BE2C (cell line): ENCODE measurements around the gene TELO2. TPM values are rescaled to one million over a fixed set of nuclear protein-coding genes. Genes with fewer than 3 reads are reported as not detected.

Experiments
- DNase-seq: peaks from one replicate; pipeline ENCODE4 v3.0.0-alpha.2; 2020
- H3K27me3 ChIP-seq: fragments of 250-450 bp; sonication (Bioruptor Pico); 2 replicates; pipeline ENCODE4 v1.5.1; 2020; ENCODE audit warnings: mild to moderate bottlenecking
- H3K36me3 ChIP-seq: fragments of 250-450 bp; sonication (Bioruptor Pico); 2 replicates; pipeline ENCODE4 v1.5.1; 2020; ENCODE audit warnings: mild to moderate bottlenecking
- H3K4me1 ChIP-seq: fragments of 250-450 bp; sonication (Bioruptor Pico); 2 replicates; pipeline ENCODE4 v1.5.1; 2020
- H3K4me3 ChIP-seq: 2 replicates; pipeline ENCODE4 v1.5.1; 2011; ENCODE audit warnings: low read depth, low read length
- H3K9me3 ChIP-seq: fragments of 250-450 bp; sonication (Bioruptor Pico); 2 replicates; pipeline ENCODE4 v1.5.1; 2020
- polyA plus RNA-seq: library from polyadenylated mRNA; unstranded; fragments of >200 nt; gene quantifications from one replicate; pipeline ENCODE4 v1.2.1, GENCODE V29; 2012; ENCODE audit warnings: low read depth, missing spikeins; ENCODE audit not compliant: insufficient read length, insufficient read depth
- TF ChIP-seq, protein P1 (sequence below): IDR thresholded peaks from 2 replicates; pipeline ENCODE4 v1.5.1; 2012; ENCODE audit warnings: mild to moderate bottlenecking, low read depth, low read length

Gene TELO2
- polyA plus RNA-seq: 110 TPM

GRCh38 chr16:1492923-1493745 is at the start of gene TELO2:
TSS of gene TELO2 (plus strand) at chr16:1493360. CDS start at chr16:1494282, 922 bp downstream.
- Histone ChIP-seq H3K4me3 (peak within 1 kb of the TSS; percentile 85), H3K4me1 (peaks cover 4% of the 10 kb centered on the region), H3K27me3 (no peaks in the 10 kb centered on the region), H3K36me3 (peaks cover 34% of the 10 kb centered on the region), H3K9me3 (no peaks in the 10 kb centered on the region)
- peak; percentile 90 for DNase-seq
- TF ChIP-seq, protein P1, sequence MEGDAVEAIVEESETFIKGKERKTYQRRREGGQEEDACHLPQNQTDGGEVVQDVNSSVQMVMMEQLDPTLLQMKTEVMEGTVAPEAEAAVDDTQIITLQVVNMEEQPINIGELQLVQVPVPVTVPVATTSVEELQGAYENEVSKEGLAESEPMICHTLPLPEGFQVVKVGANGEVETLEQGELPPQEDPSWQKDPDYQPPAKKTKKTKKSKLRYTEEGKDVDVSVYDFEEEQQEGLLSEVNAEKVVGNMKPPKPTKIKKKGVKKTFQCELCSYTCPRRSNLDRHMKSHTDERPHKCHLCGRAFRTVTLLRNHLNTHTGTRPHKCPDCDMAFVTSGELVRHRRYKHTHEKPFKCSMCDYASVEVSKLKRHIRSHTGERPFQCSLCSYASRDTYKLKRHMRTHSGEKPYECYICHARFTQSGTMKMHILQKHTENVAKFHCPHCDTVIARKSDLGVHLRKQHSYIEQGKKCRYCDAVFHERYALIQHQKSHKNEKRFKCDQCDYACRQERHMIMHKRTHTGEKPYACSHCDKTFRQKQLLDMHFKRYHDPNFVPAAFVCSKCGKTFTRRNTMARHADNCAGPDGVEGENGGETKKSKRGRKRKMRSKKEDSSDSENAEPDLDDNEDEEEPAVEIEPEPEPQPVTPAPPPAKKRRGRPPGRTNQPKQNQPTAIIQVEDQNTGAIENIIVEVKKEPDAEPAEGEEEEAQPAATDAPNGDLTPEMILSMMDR: no peak

DNA sequence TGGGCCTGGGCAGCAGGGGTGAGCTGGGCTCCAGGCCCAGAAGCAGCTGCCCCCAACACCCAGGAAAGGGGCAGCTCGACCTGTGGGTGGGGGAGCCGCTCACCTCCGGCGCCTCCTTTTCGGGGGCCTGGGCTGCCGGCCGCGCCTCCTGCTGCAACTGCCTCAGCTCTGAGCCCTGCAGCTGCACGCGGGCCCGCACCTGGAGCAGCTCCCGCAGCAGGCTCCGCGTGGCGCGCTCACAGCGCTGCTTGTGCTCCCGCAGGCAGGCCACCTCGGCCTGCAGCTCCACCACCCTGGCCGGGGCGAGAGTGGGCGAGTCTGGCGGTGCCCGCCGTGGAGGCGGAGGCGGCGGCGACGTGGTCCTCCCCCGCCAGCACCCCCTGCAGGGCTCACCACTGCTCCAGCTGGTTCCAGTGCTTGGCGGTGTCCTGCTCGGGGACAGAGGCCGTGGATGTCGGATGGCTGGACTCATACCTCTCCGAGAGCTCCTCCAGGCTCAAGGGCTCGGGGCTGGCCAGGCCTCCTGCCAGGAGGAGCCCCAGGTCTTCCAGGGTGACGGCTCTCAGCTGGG is 49.7 kb upstream of the TELO2 start:
- H3K36me3 ChIP-seq: peaks cover 17% of the 10 kb centered on the region; the same call in 1 of the 2 replicates
- DNase-seq: no peak
- no peaks in the 10 kb centered on the region for H3K9me3 ChIP-seq
- no peaks in the 10 kb centered on the region for H3K4me1 ChIP-seq
- H3K4me3 ChIP-seq: no peak overlapping the region
- H3K27me3 ChIP-seq: no peaks in the 10 kb centered on the region
- TF ChIP-seq, protein P1: no peak

DNA sequence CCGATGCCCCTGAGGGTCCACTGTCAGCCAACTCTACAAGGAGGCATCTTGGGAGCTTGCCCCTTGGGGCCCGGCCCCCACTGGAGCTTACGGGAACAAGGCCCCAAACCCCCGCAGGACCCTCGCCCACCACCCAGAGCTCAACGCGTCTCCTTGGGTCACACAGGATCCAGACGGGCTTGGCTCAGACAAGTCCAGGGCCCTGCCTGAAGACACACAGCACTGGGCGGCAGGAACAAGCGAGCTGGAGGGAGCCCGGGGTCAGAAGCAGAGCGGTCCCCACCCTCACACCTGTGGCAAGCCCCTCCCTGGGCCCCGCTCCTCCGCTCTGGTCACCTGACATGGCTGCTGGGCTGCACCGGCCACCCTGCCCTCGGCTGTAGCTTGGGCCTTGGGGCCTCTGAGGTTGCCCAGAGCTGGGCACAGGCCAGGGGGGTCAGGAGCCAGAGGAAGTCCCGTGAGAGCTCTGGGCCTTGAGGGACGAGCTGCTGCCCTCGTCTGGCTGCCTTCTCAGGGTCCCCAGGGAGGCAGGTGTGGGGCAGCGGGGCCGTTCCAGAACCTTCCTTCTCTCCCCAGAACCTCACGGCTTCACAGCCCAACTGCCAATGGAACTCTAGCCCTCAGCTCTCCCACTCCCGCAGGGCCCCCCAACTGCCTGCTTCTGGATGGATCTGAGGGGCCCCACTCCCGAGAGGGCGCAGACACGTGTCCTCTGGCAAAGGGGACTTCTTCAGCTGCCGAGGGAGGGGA is 49.0 kb upstream of the TELO2 start, which contains the start of gene CCDC154:
Gene CCDC154 (minus strand): TSS at position 577 of the 750 bp plus-strand sequence. CDS start 234 bp downstream, at position 343.
- H3K4me3 ChIP-seq: no peak within 1 kb of the TSS
- H3K27me3 ChIP-seq: no peaks in the 10 kb centered on the region
- no peaks in the 10 kb centered on the region for H3K9me3 ChIP-seq
- TF ChIP-seq, protein P1: no peak
- peaks cover 17% of the 10 kb centered on the region; the same call in 1 of the 2 replicates for H3K36me3 ChIP-seq
- DNase-seq: no peak
- no peaks in the 10 kb centered on the region for H3K4me1 ChIP-seq

DNA sequence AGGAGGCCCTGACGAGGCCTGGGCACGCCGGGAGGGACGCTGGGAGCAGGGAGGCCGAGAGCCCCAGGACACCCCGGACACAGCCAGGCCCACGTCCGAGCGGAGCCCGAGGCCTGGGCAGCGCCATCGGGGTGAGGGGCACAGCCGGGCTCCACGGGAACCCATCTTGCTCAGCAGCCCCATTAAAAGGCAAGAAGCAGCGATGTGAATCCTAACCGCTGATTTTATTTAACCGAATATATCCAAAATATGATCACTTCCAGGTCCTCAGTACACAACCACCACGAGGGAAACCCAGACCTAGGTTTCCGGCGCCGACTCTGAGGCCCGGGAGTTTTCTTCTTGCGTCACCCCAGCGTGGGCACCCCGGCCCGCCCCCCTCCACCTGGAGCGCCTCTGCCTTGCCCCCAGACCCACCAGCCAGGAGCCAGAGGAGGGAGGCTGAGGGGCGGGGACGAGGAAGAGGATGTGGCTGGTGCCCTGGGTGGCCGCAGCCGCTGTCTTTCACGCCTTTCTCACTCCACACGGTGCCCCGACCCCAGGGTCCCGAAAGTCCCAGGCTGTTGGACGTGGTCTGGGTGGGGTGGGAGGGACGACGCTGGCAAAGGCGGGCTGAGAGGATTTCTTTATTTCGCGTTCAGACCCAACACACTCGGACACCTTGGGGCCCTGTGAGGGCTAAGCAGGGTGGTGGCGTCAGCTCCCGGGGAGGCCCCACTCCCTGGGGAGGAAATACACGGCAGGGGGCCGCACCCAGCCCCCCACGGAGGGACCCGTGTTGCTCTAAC is 48.2 kb upstream of the TELO2 start:
- no peak for DNase-seq
- TF ChIP-seq, protein P1: no peak
- H3K9me3 ChIP-seq: no peaks in the 10 kb centered on the region
- H3K4me3 ChIP-seq: no peak overlapping the region
- no peaks in the 10 kb centered on the region for H3K4me1 ChIP-seq
- no peaks in the 10 kb centered on the region for H3K27me3 ChIP-seq
- H3K36me3 ChIP-seq: peaks cover 17% of the 10 kb centered on the region

GRCh38 chr16:1445518-1446203 is 47.5 kb upstream of the TELO2 start:
- H3K4me3 ChIP-seq: no peak overlapping the region
- TF ChIP-seq, protein P1: no peak
- DNase-seq: no peak
- H3K9me3 ChIP-seq: no peaks in the 10 kb centered on the region
- no peaks in the 10 kb centered on the region for H3K4me1 ChIP-seq
- peaks cover 17% of the 10 kb centered on the region for H3K36me3 ChIP-seq
- no peaks in the 10 kb centered on the region for H3K27me3 ChIP-seq
